ENCODE measurements around the gene COL4A4. TPM values are rescaled to one million over a fixed set of nuclear protein-coding genes. Genes with fewer than 3 reads are reported as not detected.
A peak's percentile ranks its signal among the peaks of the same experiment; 100 is the strongest.

Gene COL4A4
- total and polyA plus RNA-seq, 2 of the 13 experiments (the other 11 are each of a cell fraction or from before 2014, with no cell fraction given): not detected

DNA sequence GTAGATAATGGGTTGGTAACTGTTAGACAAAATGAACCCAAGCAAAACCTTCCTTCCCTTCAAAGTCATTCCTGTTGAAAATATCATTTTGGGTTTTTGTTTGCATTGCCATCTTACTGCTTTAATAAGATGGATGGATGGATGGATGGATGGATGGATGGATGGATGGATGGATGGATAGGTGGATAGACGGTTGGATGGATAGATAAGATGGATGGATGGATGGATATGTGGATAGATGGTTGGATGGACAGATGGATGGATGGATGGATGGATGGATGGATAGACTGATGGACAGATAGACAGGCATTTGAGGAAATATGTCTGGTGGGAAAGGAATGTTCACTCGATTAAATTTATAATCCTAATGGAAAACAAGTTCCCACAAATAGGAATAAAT lies 133.2 kb downstream of the COL4A4 start:
- no peak overlapping the region for H2AFZ ChIP-seq (ENCODE audit: low read length)
- no peak for ATAC-seq
- intact Hi-C loops (cut with micrococcal nuclease; ENCODE audit: unreplicated experiment) (no loop called here), in situ Hi-C loops (cut with HindIII; ENCODE audit: extremely low pct_ligation_motif_present, low pct_unique_long_range_greater_than_20kb) (no loop called here)
- H4K20me1 ChIP-seq (ENCODE audit: insufficient read depth, low read length): no peaks in the 10 kb centered on the region
- no peak for DNase-seq (ENCODE audit: low spot score)
- H3K79me2 ChIP-seq (ENCODE audit: insufficient read depth, low read length): no peaks in the 10 kb centered on the region
- no peaks in the 10 kb centered on the region for H3K36me3 ChIP-seq (replicated peaks in 1 of 2; ENCODE audit: control insufficient read depth in 1 of 2, insufficient read depth in 2 of 2, low read length in 2 of 2)
- no peak overlapping the region for H3K4me2 ChIP-seq (ENCODE audit: low read depth, low read length)
- ChIA-PET CTCF (ENCODE audit: low intra/inter-chr PET ratio, low total read pairs) (no interaction called here), POLR2A (no interaction called here)
- H3K4me3 ChIP-seq (replicated peaks in 1 of 3; ENCODE audit: insufficient read depth in 1 of 3, low read depth in 2 of 3, low read length in 3 of 3): no peak overlapping the region
- BruUV-seq (replicated peaks): no TSS peak
- no peak for TF ChIP-seq MTF1 (CRISPR knock-in tag; IDR thresholded peaks at IDR 0.05)
- TF ChIP-seq ASH2L (IDR thresholded peaks at IDR 0.05; ENCODE audit: insufficient read length, low read depth, low read length): no peak
- TF ChIP-seq ZNF34 (CRISPR knock-in tag; IDR thresholded peaks at IDR 0.05; ENCODE audit: borderline replicate concordance): no peak
- TF ChIP-seq ARNT (IDR thresholded peaks at IDR 0.05): no peak
- no peak for TF ChIP-seq KDM5B (CRISPR knock-in tag; IDR thresholded peaks at IDR 0.05; ENCODE audit: borderline replicate concordance)
- TF ChIP-seq SNAPC5 (CRISPR knock-in tag; IDR thresholded peaks at IDR 0.05; ENCODE audit: borderline replicate concordance): no peak
- H3K27ac ChIP-seq (ENCODE audit: extremely low read length, insufficient read depth, low read length): no peak overlapping the region
- H3K9ac ChIP-seq (ENCODE audit: insufficient read depth, low read depth, low read length): no peak overlapping the region
- no peaks in the 10 kb centered on the region; a peak in 1 of 5 replicates for H3K27me3 ChIP-seq (ENCODE audit: control insufficient read depth in 1 of 2, insufficient read depth in 2 of 2, low read length in 2 of 2)
- H3K9me3 ChIP-seq (ENCODE audit: low read length): no peaks in the 10 kb centered on the region
- no peak for FAIRE-seq
- H3K4me1 ChIP-seq (ENCODE audit: insufficient read depth, low read length): no peaks in the 10 kb centered on the region
- WGBS (ENCODE audit: low lambda C conversion rate): 0% methylated on average over 2 of the region's 2 CpGs

GRCh38 chr2:227029426-227030105 lies 134.4 kb downstream of the COL4A4 start:
- intact Hi-C loops (cut with micrococcal nuclease; ENCODE audit: unreplicated experiment) (no loop called here), in situ Hi-C loops (cut with HindIII; ENCODE audit: extremely low pct_ligation_motif_present, low pct_unique_long_range_greater_than_20kb) (loop anchor here (5.0 kb wide), 1 partner anchor 78 kb away; no protein-coding TSS in a partner anchor)
- BruUV-seq (replicated peaks): no TSS peak
- DNase-seq (ENCODE audit: low spot score) (no peak), ATAC-seq (no peak), FAIRE-seq (no peak)
- 6% methylated on average over 3 of the region's 3 CpGs for WGBS (ENCODE audit: low lambda C conversion rate)
- Histone ChIP-seq H3K4me2 (ENCODE audit: low read depth, low read length) (no peak overlapping the region), H4K20me1 (ENCODE audit: insufficient read depth, low read length) (no peaks in the 10 kb centered on the region), H3K9me3 (ENCODE audit: low read length) (no peaks in the 10 kb centered on the region), H3K27me3 (ENCODE audit: control insufficient read depth in 1 of 2, insufficient read depth in 2 of 2, low read length in 2 of 2) (no peaks in the 10 kb centered on the region; a peak in 1 of 5 replicates), H3K79me2 (ENCODE audit: insufficient read depth, low read length) (no peaks in the 10 kb centered on the region), H3K4me3 (replicated peaks in 1 of 3; ENCODE audit: insufficient read depth in 1 of 3, low read depth in 2 of 3, low read length in 3 of 3) (no peak overlapping the region), H3K4me1 (ENCODE audit: insufficient read depth, low read length) (no peaks in the 10 kb centered on the region), H3K27ac (ENCODE audit: extremely low read length, insufficient read depth, low read length) (no peak overlapping the region), H3K9ac (ENCODE audit: insufficient read depth, low read depth, low read length) (no peak overlapping the region), H2AFZ (ENCODE audit: low read length) (no peak overlapping the region), H3K36me3 (replicated peaks in 1 of 2; ENCODE audit: control insufficient read depth in 1 of 2, insufficient read depth in 2 of 2, low read length in 2 of 2) (no peaks in the 10 kb centered on the region)
- ChIA-PET POLR2A (no interaction called here), CTCF (ENCODE audit: low intra/inter-chr PET ratio, low total read pairs) (no interaction called here)
- TF ChIP-seq MAFF (IDR thresholded peaks at IDR 0.05; ENCODE audit: low read depth, low read length) (peak; percentile 67), THAP7 (CRISPR knock-in tag; IDR thresholded peaks at IDR 0.05) (no peak), FOXK2 (IDR thresholded peaks at IDR 0.05) (no peak), TIGD3 (CRISPR knock-in tag; IDR thresholded peaks at IDR 0.05; ENCODE audit: borderline replicate concordance) (no peak), KLF9 (CRISPR knock-in tag; IDR thresholded peaks at IDR 0.05; ENCODE audit: low read depth) (no peak), BATF2 (CRISPR knock-in tag; IDR thresholded peaks at IDR 0.05) (no peak), ZFY (CRISPR knock-in tag; IDR thresholded peaks at IDR 0.05) (no peak)
- TF ChIP-seq, protein P1, sequence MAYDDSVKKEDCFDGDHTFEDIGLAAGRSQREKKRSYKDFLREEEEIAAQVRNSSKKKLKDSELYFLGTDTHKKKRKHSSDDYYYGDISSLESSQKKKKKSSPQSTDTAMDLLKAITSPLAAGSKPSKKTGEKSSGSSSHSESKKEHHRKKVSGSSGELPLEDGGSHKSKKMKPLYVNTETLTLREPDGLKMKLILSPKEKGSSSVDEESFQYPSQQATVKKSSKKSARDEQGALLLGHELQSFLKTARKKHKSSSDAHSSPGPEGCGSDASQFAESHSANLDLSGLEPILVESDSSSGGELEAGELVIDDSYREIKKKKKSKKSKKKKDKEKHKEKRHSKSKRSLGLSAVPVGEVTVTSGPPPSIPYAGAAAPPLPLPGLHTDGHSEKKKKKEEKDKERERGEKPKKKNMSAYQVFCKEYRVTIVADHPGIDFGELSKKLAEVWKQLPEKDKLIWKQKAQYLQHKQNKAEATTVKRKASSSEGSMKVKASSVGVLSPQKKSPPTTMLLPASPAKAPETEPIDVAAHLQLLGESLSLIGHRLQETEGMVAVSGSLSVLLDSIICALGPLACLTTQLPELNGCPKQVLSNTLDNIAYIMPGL (CRISPR knock-in tag; IDR thresholded peaks at IDR 0.05; ENCODE audit: borderline replicate concordance in 1 of 2, low read depth in 1 of 2): no peak

Data from HepG2 (cell line).